Ishikawa (cell line): Measurements from ENCODE around the gene MAP2K3.

ENCODE experiments used
- CEBPB ChIP-seq: IDR thresholded peaks from 2 replicates; pipeline ENCODE4 v1.6.1; 2012
- CREB1 ChIP-seq: IDR thresholded peaks from 2 replicates; pipeline ENCODE4 v1.6.1; 2012; ENCODE audit warnings: low read depth
- EGR1 ChIP-seq: IDR thresholded peaks from 2 replicates; pipeline ENCODE4 v1.6.1; 2012
- EP300 ChIP-seq: IDR thresholded peaks from 2 replicates; pipeline ENCODE4 v1.6.1; 2012; ENCODE audit warnings: borderline replicate concordance
- FOXM1 ChIP-seq: IDR thresholded peaks from 2 replicates; pipeline ENCODE4 v1.6.1; 2012; ENCODE audit warnings: low read depth, borderline replicate concordance
- NFIC ChIP-seq: IDR thresholded peaks from 2 replicates; pipeline ENCODE4 v1.6.1; 2012
- RAD21 ChIP-seq: IDR thresholded peaks from 2 replicates; pipeline ENCODE4 v1.6.1; 2012; ENCODE audit warnings: low read depth
- REST ChIP-seq: IDR thresholded peaks from 2 replicates; pipeline ENCODE4 v1.6.1; 2012; ENCODE audit warnings: low read depth, mild to moderate bottlenecking
- TAF1 ChIP-seq: IDR thresholded peaks from 2 replicates; pipeline ENCODE4 v1.6.1; 2012; ENCODE audit warnings: low read depth, mild to moderate bottlenecking
- TCF12 ChIP-seq: IDR thresholded peaks from 2 replicates; pipeline ENCODE4 v1.6.1; 2012; ENCODE audit warnings: low read depth
- TEAD4 ChIP-seq: IDR thresholded peaks from 2 replicates; pipeline ENCODE4 v1.6.1; 2012
- YY1 ChIP-seq: IDR thresholded peaks from 2 replicates; pipeline ENCODE4 v1.6.1; 2012; ENCODE audit warnings: low read depth
- ZBTB7A ChIP-seq: IDR thresholded peaks from 2 replicates; pipeline ENCODE4 v1.6.1; 2012; ENCODE audit warnings: low read depth
- TF ChIP-seq, protein P1 (sequence below): IDR thresholded peaks from 2 replicates; pipeline ENCODE4 v1.6.1; 2012
- TF ChIP-seq, protein P2 (sequence below): IDR thresholded peaks from 2 replicates; pipeline ENCODE4 v1.6.1; 2012

Gene MAP2K3

GRCh38 chr17:21271454-21272183 is 12.9 kb upstream of the MAP2K3 start:
- TF ChIP-seq, protein P1, sequence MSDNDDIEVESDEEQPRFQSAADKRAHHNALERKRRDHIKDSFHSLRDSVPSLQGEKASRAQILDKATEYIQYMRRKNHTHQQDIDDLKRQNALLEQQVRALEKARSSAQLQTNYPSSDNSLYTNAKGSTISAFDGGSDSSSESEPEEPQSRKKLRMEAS: no peak
- no peak for TF ChIP-seq FOXM1
- TF ChIP-seq REST: no peak
- no peak for TF ChIP-seq CEBPB
- no peak for TF ChIP-seq EGR1
- no peak for TF ChIP-seq RAD21
- TF ChIP-seq ZBTB7A: no peak

- TF ChIP-seq, protein P1: no peak
- TF ChIP-seq EGR1 (no peak), TAF1 (no peak), TEAD4 (no peak), NFIC (no peak), ZBTB7A (no peak), RAD21 (no peak), CREB1 (no peak), TCF12 (no peak), FOXM1 (no peak), EP300 (no peak), REST (no peak), YY1 (no peak), CEBPB (no peak)
- TF ChIP-seq, protein P2, sequence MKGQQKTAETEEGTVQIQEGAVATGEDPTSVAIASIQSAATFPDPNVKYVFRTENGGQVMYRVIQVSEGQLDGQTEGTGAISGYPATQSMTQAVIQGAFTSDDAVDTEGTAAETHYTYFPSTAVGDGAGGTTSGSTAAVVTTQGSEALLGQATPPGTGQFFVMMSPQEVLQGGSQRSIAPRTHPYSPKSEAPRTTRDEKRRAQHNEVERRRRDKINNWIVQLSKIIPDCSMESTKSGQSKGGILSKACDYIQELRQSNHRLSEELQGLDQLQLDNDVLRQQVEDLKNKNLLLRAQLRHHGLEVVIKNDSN: no peak
Measured at GRCh38 chr17:21272250-21272649, 12.3 kb upstream of the MAP2K3 start.

DNA sequence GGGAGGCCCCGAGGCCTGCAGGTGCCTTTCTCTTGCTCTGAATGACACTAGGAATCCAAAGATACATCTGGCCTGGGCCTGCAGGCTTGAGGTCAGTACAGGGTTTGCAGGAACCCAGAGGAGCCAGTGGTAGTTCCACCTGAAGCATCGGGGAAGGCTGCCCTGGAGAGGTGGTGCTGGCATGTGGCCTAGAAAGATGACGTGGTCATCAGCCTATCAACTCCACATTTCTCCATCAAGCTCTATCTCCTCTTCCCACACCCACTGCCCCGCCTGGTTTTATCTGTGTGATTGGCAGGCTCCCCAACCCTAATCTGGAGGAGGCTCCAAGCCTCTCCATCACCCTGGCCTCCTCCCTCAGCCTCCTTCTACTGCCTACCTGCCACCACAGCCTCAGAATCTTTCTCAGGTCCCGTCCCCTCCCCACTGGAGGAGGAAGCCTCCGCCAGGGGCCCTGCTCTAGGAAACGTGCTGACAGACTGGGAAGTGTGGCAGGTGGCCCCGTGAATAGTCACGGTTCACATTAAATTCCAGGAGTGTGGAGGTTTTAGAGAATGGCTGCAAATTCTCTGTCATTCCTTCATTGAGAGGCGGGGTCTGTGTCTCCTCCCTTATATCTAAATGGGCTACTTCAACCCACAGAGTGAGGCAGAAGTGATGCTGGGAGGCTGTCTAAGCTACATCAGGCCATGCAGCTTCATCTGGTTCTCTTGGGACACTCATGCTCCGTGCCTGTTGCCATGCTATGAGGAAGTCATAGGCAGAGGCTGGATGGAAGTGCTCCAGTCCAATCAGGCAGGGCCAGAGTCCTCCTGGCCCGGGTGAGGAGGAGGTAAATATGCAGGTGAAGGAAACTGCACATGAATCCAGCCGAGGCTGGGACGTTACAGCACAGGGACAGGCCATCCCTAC is 11.4 kb upstream of the MAP2K3 start:
- TF ChIP-seq TCF12 (no peak), REST (no peak), ZBTB7A (no peak), TAF1 (no peak)

DNA sequence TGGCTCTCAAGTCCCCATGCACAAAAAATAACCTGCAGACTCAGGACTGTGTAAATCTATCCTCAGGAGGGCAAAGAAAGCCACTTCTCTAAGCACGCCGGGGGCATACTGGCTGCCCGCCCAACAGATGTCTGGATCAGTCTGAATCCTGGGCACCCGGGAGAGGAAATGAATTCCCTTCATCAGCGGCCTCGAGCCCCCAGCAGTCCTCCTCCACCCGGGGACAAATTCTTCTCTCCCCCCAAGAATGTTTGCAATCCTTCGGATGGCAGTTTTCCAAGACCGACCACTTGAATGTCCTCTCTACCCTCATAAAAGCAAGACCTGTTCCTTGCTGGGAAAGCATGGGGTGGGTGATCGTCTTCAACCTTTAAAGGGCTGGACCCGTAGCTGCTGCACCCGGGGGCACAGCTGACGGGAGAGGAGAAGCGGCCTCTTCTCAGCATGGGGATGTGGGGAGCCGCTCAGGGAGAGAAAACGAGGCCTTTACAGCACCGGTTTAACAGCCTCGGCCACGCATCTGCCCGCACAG is 9.4 kb upstream of the MAP2K3 start:
- TF ChIP-seq CREB1 (no peak), EGR1 (no peak), FOXM1 (no peak), EP300 (no peak), TAF1 (no peak), NFIC (no peak), REST (no peak)
